ENCODE measurements around the gene ADAM12. TPM values are rescaled to one million over a fixed set of nuclear protein-coding genes. Genes with fewer than 3 reads are reported as not detected.

Gene ADAM12
- total RNA-seq, 1 experiment from 2014 or later = not detected

DNA sequence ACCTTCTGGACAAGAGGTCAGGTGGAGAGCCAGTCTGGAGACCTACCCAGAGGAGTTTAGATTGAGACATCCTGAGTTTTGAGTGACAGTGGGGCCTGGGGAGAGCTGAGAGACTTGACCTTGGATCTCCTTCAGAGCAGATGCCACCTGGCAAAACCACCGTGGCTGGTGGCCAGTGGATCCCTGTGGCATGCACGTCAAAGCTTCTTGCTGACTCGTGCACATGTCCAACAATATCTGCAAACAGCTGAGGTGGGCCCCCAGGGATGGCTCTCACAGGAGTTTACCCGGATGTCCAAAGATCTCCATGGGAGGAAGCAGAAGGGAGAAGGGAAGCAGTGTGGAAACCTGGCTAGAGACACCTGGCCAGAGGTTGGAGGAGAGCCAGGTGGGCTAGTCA lies 261.4 kb downstream of the ADAM12 start:
- ChIA-PET CTCF (no interaction called here), RAD21 (ENCODE audit: low non-redundant PET in 1 of 2, low total read pairs in 2 of 2, uncharacterized antibody in 2 of 2, unreplicated experiment in 2 of 2) (no interaction called here), POLR2A (no interaction called here)
- H3K27me3 ChIP-seq (ENCODE audit: insufficient read depth, low read length) = no peaks in the 10 kb centered on the region
- no peak for TF ChIP-seq ZFX (IDR thresholded peaks at IDR 0.05)
- no peak for TF ChIP-seq EZH2phosphoT487 (IDR thresholded peaks at IDR 0.05; ENCODE audit: borderline replicate concordance)
- H4K20me1 ChIP-seq (ENCODE audit: insufficient read depth) = no peaks in the 10 kb centered on the region
- H3K4me1 ChIP-seq (ENCODE audit: control insufficient read depth in 1 of 2, insufficient read depth in 2 of 2, low read length in 2 of 2) = no peaks in the 10 kb centered on the region
- H3K4me2 ChIP-seq (ENCODE audit: low read length) = no peak overlapping the region
- no peaks in the 10 kb centered on the region for H3K79me2 ChIP-seq (ENCODE audit: insufficient read depth, low read length)
- DNase-seq (ENCODE audit: low read depth, low spot score) = no peak
- intact Hi-C loops (cut with micrococcal nuclease) = no loop called here
- peaks cover 3% of the 10 kb centered on the region; the same call in 1 of the 2 replicates for H3K9me2 ChIP-seq (ENCODE audit: insufficient read depth)
- no peaks in the 10 kb centered on the region for H3K36me3 ChIP-seq (ENCODE audit: control insufficient read depth in 1 of 2, insufficient read depth in 2 of 2, low read length in 2 of 2)
- no peak for ATAC-seq
- H3K9me3 ChIP-seq (ENCODE audit: control insufficient read depth in 1 of 2, insufficient read depth in 1 of 2, low read depth in 1 of 2, low read length in 2 of 2) = no peaks in the 10 kb centered on the region
- no peak overlapping the region for H2AFZ ChIP-seq (ENCODE audit: low read depth, low read length, poor library complexity, severe bottlenecking)
- no peak overlapping the region for H3K27ac ChIP-seq (ENCODE audit: low read depth, low read length)
- no peak overlapping the region for H3K4me3 ChIP-seq (replicated peaks in 1 of 2; ENCODE audit: low read depth in 1 of 2, low read length in 2 of 2)
- no peak overlapping the region for H3K9ac ChIP-seq (ENCODE audit: low read length)
- no TSS peak for BruUV-seq (replicated peaks)

DNA sequence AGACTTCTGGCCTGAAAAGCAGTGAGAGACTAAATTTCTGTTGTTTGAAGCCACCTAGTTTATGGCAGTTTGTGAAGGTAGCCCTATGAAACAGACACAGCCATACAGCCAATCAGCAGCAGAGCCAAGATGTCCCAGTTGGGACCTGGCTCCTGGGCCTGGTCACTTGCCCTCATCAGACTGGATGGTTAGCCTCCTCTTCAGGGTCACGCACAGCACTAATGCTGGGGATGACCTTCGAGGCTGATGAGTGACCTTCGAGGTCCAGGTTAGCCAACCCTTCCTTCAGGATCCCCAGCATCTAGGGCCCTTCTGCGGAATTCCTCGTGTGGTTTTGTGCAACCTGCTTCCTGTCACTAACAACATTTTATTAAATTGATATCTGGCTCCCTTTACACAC lies 262.3 kb downstream of the ADAM12 start:
- no peak overlapping the region for H3K27ac ChIP-seq (ENCODE audit: low read depth, low read length)
- no peak overlapping the region for H3K4me2 ChIP-seq (ENCODE audit: low read length)
- no peak for ATAC-seq
- no peak overlapping the region for H3K4me3 ChIP-seq (replicated peaks in 1 of 2; ENCODE audit: low read depth in 1 of 2, low read length in 2 of 2)
- no peaks in the 10 kb centered on the region for H3K79me2 ChIP-seq (ENCODE audit: insufficient read depth, low read length)
- no peaks in the 10 kb centered on the region for H3K27me3 ChIP-seq (ENCODE audit: insufficient read depth, low read length)
- CTCF ChIA-PET = no interaction called here
- RAD21 ChIA-PET (ENCODE audit: low non-redundant PET in 1 of 2, low total read pairs in 2 of 2, uncharacterized antibody in 2 of 2, unreplicated experiment in 2 of 2) = no interaction called here
- no peaks in the 10 kb centered on the region for H3K4me1 ChIP-seq (ENCODE audit: control insufficient read depth in 1 of 2, insufficient read depth in 2 of 2, low read length in 2 of 2)
- H3K9me2 ChIP-seq (ENCODE audit: insufficient read depth) = peaks cover 4% of the 10 kb centered on the region; the same call in 1 of the 2 replicates
- H4K20me1 ChIP-seq (ENCODE audit: insufficient read depth) = no peaks in the 10 kb centered on the region
- intact Hi-C loops (cut with micrococcal nuclease) = no loop called here
- no peak overlapping the region for H2AFZ ChIP-seq (ENCODE audit: low read depth, low read length, poor library complexity, severe bottlenecking)
- no peak overlapping the region for H3K9ac ChIP-seq (ENCODE audit: low read length)
- H3K9me3 ChIP-seq (ENCODE audit: control insufficient read depth in 1 of 2, insufficient read depth in 1 of 2, low read depth in 1 of 2, low read length in 2 of 2) = no peaks in the 10 kb centered on the region
- H3K36me3 ChIP-seq (ENCODE audit: control insufficient read depth in 1 of 2, insufficient read depth in 2 of 2, low read length in 2 of 2) = no peaks in the 10 kb centered on the region
- no peak for TF ChIP-seq SRF (IDR thresholded peaks at IDR 0.05; ENCODE audit: low read depth)
- TF ChIP-seq CBX3 (IDR thresholded peaks at IDR 0.05; ENCODE audit: low read depth) = no peak
- no peak for TF ChIP-seq EZH2phosphoT487 (IDR thresholded peaks at IDR 0.05; ENCODE audit: borderline replicate concordance)
- TF ChIP-seq JUND (IDR thresholded peaks at IDR 0.05) = no peak
- TF ChIP-seq EGR1 (IDR thresholded peaks at IDR 0.05; ENCODE audit: low read depth) = no peak
- TF ChIP-seq, protein P1, sequence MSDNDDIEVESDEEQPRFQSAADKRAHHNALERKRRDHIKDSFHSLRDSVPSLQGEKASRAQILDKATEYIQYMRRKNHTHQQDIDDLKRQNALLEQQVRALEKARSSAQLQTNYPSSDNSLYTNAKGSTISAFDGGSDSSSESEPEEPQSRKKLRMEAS (IDR thresholded peaks at IDR 0.05) = no peak
- TF ChIP-seq EZH2 (IDR thresholded peaks at IDR 0.05) = no peak
- no peak for TF ChIP-seq ZNF274 (IDR thresholded peaks at IDR 0.05; ENCODE audit: low read depth, low read length)
- TF ChIP-seq TCF7L2 (IDR thresholded peaks at IDR 0.05; ENCODE audit: borderline replicate concordance, extremely low read depth, insufficient read depth, insufficient read length) = no peak
- TF ChIP-seq ZFX (IDR thresholded peaks at IDR 0.05) = no peak
- TF ChIP-seq ELF1 (IDR thresholded peaks at IDR 0.05; ENCODE audit: borderline replicate concordance, low read depth) = no peak
- TF ChIP-seq CEBPB (IDR thresholded peaks at IDR 0.05; ENCODE audit: low read depth) = no peak
- no peak for DNase-seq (ENCODE audit: low read depth, low spot score)
- no TSS peak for BruUV-seq (replicated peaks)
- POLR2A ChIA-PET = no interaction called here
